HepG2 (cell line): ENCODE data around the gene SUCLG1. TPM values are rescaled to one million over a fixed set of nuclear protein-coding genes. Genes with fewer than 3 reads are reported as not detected.

ENCODE experiments used
- ELF1 ChIP-seq: sonication (generic); formaldehyde crosslinking; IDR thresholded peaks from 2 replicates; pipeline ENCODE4 v1.4.0; 2020; ENCODE audit warnings: missing genetic modification reagents
- MTF2 ChIP-seq: sonication (generic); formaldehyde crosslinking; IDR thresholded peaks from 2 replicates; pipeline ENCODE4 v1.5.0; 2020; ENCODE audit warnings: missing genetic modification reagents, borderline replicate concordance
- NR3C1 ChIP-seq: sonication (generic); formaldehyde crosslinking; IDR thresholded peaks from 2 replicates; pipeline ENCODE4 v1.4.0; 2020; ENCODE audit warnings: missing genetic modification reagents
- PAF1 ChIP-seq: IDR thresholded peaks from 2 replicates; pipeline ENCODE4 v1.6.1; 2016; ENCODE audit warnings: missing genetic modification reagents, missing compliant biosample characterization
- SMARCC2 ChIP-seq: fragments of 450-650 bp; IDR thresholded peaks from 2 replicates; pipeline ENCODE4 v1.6.1; 2017; ENCODE audit warnings: antibody characterized with exemption, mild to moderate bottlenecking
- TCF7 ChIP-seq: sonication (generic); IDR thresholded peaks from 2 replicates; pipeline ENCODE4 v1.6.1; 2016; ENCODE audit warnings: antibody characterized with exemption, low read depth
- ZNF160 ChIP-seq: sonication (generic); formaldehyde crosslinking; IDR thresholded peaks from 2 replicates; pipeline ENCODE4 v1.8.0; 2022; ENCODE audit warnings: mild to moderate bottlenecking, inconsistent platforms, missing genetic modification reagents
- ZNF17 ChIP-seq: sonication (generic); formaldehyde crosslinking; IDR thresholded peaks from 2 replicates; pipeline ENCODE4 v1.5.0; 2020; ENCODE audit warnings: mild to moderate bottlenecking, missing genetic modification reagents
- polyA plus RNA-seq, 8 experiments: library from polyadenylated mRNA; depleted of rRNA in 3 of 8; stranded (reverse) in 7 of 8; unstranded in 1 of 8; fragments of >200 nt; fragmentation: Illumina TruSeq in 4 of 8; extraction: Trizol in 4 of 8; gene quantifications; 2 replicates each; pipeline versions ENCODE4 v1.2.1 to v1.2.3, GENCODE V29; 2011 to 2016; ENCODE audit warnings: low read depth in 4 of 8, missing spikeins in 1 of 8, mixed read lengths in 1 of 8; ENCODE audit not compliant: insufficient read depth in 1 of 8
- total RNA-seq, 5 experiments: library from RNA; depleted of rRNA; stranded (reverse); fragments of >200 nt; fragmentation: Illumina TruSeq; extraction: Trizol; gene quantifications; 2 replicates each; pipeline ENCODE4 v1.2.3, GENCODE V29; 2016; ENCODE audit warnings: low read depth in 1 of 5
- TF ChIP-seq, protein P1 (sequence below): sonication (generic); formaldehyde crosslinking; IDR thresholded peaks from 2 replicates; pipeline ENCODE4 v1.9.0; 2021; ENCODE audit warnings: mild to moderate bottlenecking, missing genetic modification reagents
- TF ChIP-seq, protein P2 (sequence below): sonication (generic); formaldehyde crosslinking; IDR thresholded peaks from 2 replicates; pipeline ENCODE4 v1.8.1; 2023; ENCODE audit warnings: missing genetic modification reagents, inconsistent platforms, borderline replicate concordance
- TF ChIP-seq, protein P3 (sequence below): sonication (generic); formaldehyde crosslinking; IDR thresholded peaks from 2 replicates; pipeline ENCODE4 v1.8.0; 2022; ENCODE audit warnings: missing genetic modification reagents, mild to moderate bottlenecking, inconsistent platforms, borderline replicate concordance
- TF ChIP-seq, protein P4 (sequence below): sonication (generic); formaldehyde crosslinking; IDR thresholded peaks from 2 replicates; pipeline ENCODE4 v1.4.0; 2020; ENCODE audit warnings: low read depth, mild to moderate bottlenecking, missing genetic modification reagents

Gene SUCLG1
- total and polyA plus RNA-seq, 2 of the 13 experiments (the other 11 are each of a cell fraction or from before 2014, with no cell fraction given) = 58.7 to 121 TPM

DNA sequence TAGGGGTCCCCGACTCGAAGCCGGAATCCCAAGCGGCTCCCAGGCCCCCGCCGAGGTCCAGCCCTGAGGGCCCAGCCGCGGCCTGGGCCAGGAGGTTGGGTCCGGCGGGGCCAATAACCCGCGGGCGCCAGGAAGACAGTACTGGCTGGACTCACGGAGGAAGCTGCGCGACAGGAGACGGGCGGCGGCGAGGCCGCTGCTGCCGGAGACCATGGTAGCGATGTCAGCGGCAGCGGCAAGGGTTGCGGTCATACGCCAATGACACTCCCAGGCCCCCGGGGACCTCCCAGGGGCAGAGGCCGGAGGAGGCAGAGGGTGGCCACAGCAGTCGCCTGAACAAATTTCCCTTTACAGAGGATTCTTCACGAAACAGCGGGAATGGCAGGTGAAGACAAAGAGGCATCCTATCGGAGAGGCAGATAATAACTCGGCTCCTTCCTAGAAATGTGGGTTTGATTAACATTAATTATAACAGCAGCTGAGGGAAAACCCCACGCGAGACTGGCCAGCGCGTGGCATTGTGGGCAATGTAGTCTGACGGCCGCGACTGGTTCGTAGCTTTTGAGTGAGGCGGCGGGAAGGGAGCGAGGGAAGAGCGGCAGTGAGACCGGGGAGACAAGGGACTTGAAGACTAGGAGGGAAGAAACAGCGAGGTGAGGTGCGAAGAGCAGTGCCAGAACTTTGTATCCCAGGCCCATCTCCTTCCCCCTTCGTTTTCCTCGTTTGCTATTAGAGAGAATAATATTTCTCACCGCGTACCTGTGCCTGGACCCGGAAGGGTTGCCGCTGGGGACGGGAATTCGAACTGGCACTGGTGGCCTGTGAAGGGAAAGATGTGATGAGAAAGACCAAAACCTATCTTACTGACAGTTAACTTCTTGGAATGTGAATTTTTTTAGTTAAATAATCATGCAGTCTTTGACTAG, at the start of gene SUCLG1 (continued):
- TF ChIP-seq, protein P1, sequence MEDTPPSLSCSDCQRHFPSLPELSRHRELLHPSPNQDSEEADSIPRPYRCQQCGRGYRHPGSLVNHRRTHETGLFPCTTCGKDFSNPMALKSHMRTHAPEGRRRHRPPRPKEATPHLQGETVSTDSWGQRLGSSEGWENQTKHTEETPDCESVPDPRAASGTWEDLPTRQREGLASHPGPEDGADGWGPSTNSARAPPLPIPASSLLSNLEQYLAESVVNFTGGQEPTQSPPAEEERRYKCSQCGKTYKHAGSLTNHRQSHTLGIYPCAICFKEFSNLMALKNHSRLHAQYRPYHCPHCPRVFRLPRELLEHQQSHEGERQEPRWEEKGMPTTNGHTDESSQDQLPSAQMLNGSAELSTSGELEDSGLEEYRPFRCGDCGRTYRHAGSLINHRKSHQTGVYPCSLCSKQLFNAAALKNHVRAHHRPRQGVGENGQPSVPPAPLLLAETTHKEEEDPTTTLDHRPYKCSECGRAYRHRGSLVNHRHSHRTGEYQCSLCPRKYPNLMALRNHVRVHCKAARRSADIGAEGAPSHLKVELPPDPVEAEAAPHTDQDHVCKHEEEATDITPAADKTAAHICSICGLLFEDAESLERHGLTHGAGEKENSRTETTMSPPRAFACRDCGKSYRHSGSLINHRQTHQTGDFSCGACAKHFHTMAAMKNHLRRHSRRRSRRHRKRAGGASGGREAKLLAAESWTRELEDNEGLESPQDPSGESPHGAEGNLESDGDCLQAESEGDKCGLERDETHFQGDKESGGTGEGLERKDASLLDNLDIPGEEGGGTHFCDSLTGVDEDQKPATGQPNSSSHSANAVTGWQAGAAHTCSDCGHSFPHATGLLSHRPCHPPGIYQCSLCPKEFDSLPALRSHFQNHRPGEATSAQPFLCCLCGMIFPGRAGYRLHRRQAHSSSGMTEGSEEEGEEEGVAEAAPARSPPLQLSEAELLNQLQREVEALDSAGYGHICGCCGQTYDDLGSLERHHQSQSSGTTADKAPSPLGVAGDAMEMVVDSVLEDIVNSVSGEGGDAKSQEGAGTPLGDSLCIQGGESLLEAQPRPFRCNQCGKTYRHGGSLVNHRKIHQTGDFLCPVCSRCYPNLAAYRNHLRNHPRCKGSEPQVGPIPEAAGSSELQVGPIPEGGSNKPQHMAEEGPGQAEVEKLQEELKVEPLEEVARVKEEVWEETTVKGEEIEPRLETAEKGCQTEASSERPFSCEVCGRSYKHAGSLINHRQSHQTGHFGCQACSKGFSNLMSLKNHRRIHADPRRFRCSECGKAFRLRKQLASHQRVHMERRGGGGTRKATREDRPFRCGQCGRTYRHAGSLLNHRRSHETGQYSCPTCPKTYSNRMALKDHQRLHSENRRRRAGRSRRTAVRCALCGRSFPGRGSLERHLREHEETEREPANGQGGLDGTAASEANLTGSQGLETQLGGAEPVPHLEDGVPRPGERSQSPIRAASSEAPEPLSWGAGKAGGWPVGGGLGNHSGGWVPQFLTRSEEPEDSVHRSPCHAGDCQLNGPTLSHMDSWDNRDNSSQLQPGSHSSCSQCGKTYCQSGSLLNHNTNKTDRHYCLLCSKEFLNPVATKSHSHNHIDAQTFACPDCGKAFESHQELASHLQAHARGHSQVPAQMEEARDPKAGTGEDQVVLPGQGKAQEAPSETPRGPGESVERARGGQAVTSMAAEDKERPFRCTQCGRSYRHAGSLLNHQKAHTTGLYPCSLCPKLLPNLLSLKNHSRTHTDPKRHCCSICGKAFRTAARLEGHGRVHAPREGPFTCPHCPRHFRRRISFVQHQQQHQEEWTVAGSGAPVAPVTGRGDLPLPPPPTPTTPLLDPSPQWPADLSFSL (CRISPR knock-in tag) = no peak
- no peak for TF ChIP-seq ZNF160
- TF ChIP-seq MTF2 (CRISPR knock-in tag) = no peak
- TF ChIP-seq ZNF17 (CRISPR knock-in tag) = no peak
- no peak for TF ChIP-seq SMARCC2
- no peak for TF ChIP-seq TCF7
- peak; percentile 79 for TF ChIP-seq ELF1 (CRISPR knock-in tag)
- TF ChIP-seq, protein P2, sequence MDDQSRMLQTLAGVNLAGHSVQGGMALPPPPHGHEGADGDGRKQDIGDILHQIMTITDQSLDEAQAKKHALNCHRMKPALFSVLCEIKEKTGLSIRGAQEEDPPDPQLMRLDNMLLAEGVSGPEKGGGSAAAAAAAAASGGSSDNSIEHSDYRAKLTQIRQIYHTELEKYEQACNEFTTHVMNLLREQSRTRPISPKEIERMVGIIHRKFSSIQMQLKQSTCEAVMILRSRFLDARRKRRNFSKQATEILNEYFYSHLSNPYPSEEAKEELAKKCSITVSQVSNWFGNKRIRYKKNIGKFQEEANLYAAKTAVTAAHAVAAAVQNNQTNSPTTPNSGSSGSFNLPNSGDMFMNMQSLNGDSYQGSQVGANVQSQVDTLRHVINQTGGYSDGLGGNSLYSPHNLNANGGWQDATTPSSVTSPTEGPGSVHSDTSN (CRISPR knock-in tag) = no peak
- no peak for TF ChIP-seq NR3C1 (CRISPR knock-in tag)
- TF ChIP-seq PAF1 (CRISPR knock-in tag) = no peak
- TF ChIP-seq, protein P3, sequence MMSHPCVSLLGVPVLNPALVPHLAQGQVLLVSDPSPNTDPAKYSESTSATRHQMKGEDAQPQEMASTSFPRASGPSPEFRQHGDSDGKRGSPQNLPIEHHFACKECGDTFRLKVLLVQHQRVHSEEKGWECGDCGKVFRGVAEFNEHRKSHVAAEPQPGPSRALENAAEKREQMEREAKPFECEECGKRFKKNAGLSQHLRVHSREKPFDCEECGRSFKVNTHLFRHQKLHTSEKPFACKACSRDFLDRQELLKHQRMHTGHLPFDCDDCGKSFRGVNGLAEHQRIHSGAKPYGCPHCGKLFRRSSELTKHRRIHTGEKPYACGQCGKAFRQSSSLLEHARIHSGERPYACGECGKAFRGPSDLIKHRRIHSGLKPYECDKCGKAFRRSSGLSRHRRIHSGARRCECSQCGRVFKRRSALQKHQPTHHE (CRISPR knock-in tag) = peak; percentile 65; the same call in 1 of the 2 replicates
- TF ChIP-seq, protein P4, sequence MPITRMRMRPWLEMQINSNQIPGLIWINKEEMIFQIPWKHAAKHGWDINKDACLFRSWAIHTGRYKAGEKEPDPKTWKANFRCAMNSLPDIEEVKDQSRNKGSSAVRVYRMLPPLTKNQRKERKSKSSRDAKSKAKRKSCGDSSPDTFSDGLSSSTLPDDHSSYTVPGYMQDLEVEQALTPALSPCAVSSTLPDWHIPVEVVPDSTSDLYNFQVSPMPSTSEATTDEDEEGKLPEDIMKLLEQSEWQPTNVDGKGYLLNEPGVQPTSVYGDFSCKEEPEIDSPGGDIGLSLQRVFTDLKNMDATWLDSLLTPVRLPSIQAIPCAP = no peak
